Cardiac muscle cell (in vitro differentiated cells and primary cell): ENCODE measurements around the gene DELE1. TPM values are rescaled to one million over a fixed set of nuclear protein-coding genes. Genes with fewer than 3 reads are reported as not detected.
A peak's percentile ranks its signal among the peaks of the same experiment; 100 is the strongest.

Experiments used
- DNase-seq, 2 donors: peaks; one replicate each; pipeline versions ENCODE4 v3.0.0 to v3.0.0-alpha.2; 2010 to 2017; ENCODE audit warnings: low read depth in 1 of 2, low spot score in 1 of 2
- H3K27ac ChIP-seq: fragments of 200-600 bp; sonication (generic); 2 replicates; pipeline ENCODE4 v1.5.1; 2016
- H3K27me3 ChIP-seq: fragments of 200-600 bp; sonication (generic); 2 replicates; pipeline ENCODE4 v1.6.0; 2016; ENCODE audit warnings: control low read depth
- H3K36me3 ChIP-seq: fragments of 200-600 bp; sonication (generic); 2 replicates; pipeline ENCODE4 v1.5.1; 2016; ENCODE audit warnings: control low read depth
- H3K4me1 ChIP-seq: fragments of 200-600 bp; sonication (generic); 2 replicates; pipeline ENCODE4 v1.8.1; 2017; ENCODE audit warnings: low read depth, mild to moderate bottlenecking, mixed run types
- H3K4me3 ChIP-seq: fragments of 200-600 bp; sonication (generic); 2 replicates; pipeline ENCODE4 v1.5.1; 2016; ENCODE audit warnings: mild to moderate bottlenecking
- H3K9me3 ChIP-seq: fragments of 200-600 bp; sonication (generic); 2 replicates; pipeline ENCODE4 v1.5.1; 2017; ENCODE audit warnings: low read depth, mild to moderate bottlenecking, control low read depth
- CTCF ChIP-seq: IDR thresholded peaks from 2 replicates; pipeline ENCODE4 v1.5.1; 2012; ENCODE audit warnings: low read depth, mild to moderate bottlenecking, low read length
- polyA plus RNA-seq: library from polyadenylated mRNA; unstranded; fragments of >200 nt; fragmentation: Nextera tagmentation; extraction: Ambion mirVana; gene quantifications from 2 replicates; pipeline ENCODE4 v1.2.1, GENCODE V29; 2016
- total RNA-seq: library from RNA; depleted of rRNA; stranded (reverse); fragments of >200 nt; gene quantifications from 2 replicates; pipeline ENCODE4 v1.2.3, GENCODE V29; 2016

DELE1 gene
- total and polyA plus RNA-seq, 2 experiments from 2014 or later, result 58.1 to 101 TPM

GRCh38 chr5:141875795-141876627, 47.7 kb upstream of the DELE1 start:
- TF ChIP-seq CTCF, result no peak
- Histone ChIP-seq H3K36me3 (no peaks in the 10 kb centered on the region), H3K4me3 (peak overlapping the region; percentile 41), H3K27ac (no peak overlapping the region), H3K27me3 (peaks cover 69% of the 10 kb centered on the region), H3K4me1 (peaks cover 7% of the 10 kb centered on the region), H3K9me3 (no peaks in the 10 kb centered on the region)
- peak in 1 of 2 donors; percentile 51 for DNase-seq

- no peaks in the 10 kb centered on the region for H3K9me3 ChIP-seq
- H3K27ac ChIP-seq, result no peak overlapping the region
- DNase-seq, result no peak
- no peak for TF ChIP-seq CTCF
- H3K4me3 ChIP-seq, result peak overlapping the region; percentile 41
- H3K36me3 ChIP-seq, result no peaks in the 10 kb centered on the region
- peaks cover 76% of the 10 kb centered on the region for H3K27me3 ChIP-seq
- H3K4me1 ChIP-seq, result peaks cover 7% of the 10 kb centered on the region
Measured at GRCh38 chr5:141876628-141877355, 46.9 kb upstream of the DELE1 start.

GRCh38 chr5:141877356-141878185, 46.1 kb upstream of the DELE1 start:
- Histone ChIP-seq H3K4me1 (peaks cover 7% of the 10 kb centered on the region), H3K36me3 (no peaks in the 10 kb centered on the region), H3K9me3 (no peaks in the 10 kb centered on the region), H3K27ac (no peak overlapping the region), H3K27me3 (peaks cover 81% of the 10 kb centered on the region), H3K4me3 (peak overlapping the region; percentile 69)
- DNase-seq, result peak in 1 of 2 donors; percentile 14
- no peak for TF ChIP-seq CTCF

- no peak for TF ChIP-seq CTCF
- Histone ChIP-seq H3K9me3 (no peaks in the 10 kb centered on the region), H3K4me3 (peak within 1 kb of the TSS; percentile 69), H3K4me1 (peaks cover 7% of the 10 kb centered on the region), H3K27ac (no peak within 1 kb of the TSS), H3K27me3 (peaks cover 87% of the 10 kb centered on the region), H3K36me3 (no peaks in the 10 kb centered on the region)
- DNase-seq, result peak; percentile 59 to 74
Measured at GRCh38 chr5:141878186-141878710, 45.4 kb upstream of the DELE1 start, which contains the start of gene PCDH1. TSS of gene PCDH1 (minus strand) at chr5:141878410. CDS start at chr5:141878262, 148 bp downstream.
